GM19372 (cell line): ENCODE measurements around the gene NFATC2.
"Not testable (repeated sequence)": the region's sequence is repeated elsewhere in the genome, so short reads cannot be mapped to it uniquely, and the experiment has no call there.

Source experiments
- ATAC-seq: cut with Tn5 transposase; IDR thresholded peaks from one replicate; pipeline ENCODE4 v1.9.1; 2021; ENCODE audit warnings: mild to moderate bottlenecking, low read depth, moderate library complexity; ENCODE audit not compliant: unreplicated experiment

The NFATC2 gene

GRCh38 chr20:51569815-51570738 lies 27.6 kb upstream of the NFATC2 start:
- no peak for ATAC-seq

- ATAC-seq = not testable (repeated sequence)
These were observed 26.0 kb upstream of the NFATC2 start for GRCh38 chr20:51568533-51568932.

GRCh38 chr20:51567622-51568021 lies 25.1 kb upstream of the NFATC2 start:
- no peak for ATAC-seq

GRCh38 chr20:51566594-51566993 lies 24.1 kb upstream of the NFATC2 start:
- no peak for ATAC-seq

GRCh38 chr20:51565298-51566144 lies 23.0 kb upstream of the NFATC2 start:
- ATAC-seq = no peak

GRCh38 chr20:51563486-51564332 lies 21.2 kb upstream of the NFATC2 start:
- no peak for ATAC-seq

GRCh38 chr20:51563174-51563485 lies 20.6 kb upstream of the NFATC2 start:
- no peak for ATAC-seq

- no peak for ATAC-seq
These were observed 20.0 kb upstream of the NFATC2 start for GRCh38 chr20:51562332-51563173.

GRCh38 chr20:51562027-51562331 lies 19.5 kb upstream of the NFATC2 start:
- ATAC-seq = no peak

GRCh38 chr20:51560550-51561307 lies 18.2 kb upstream of the NFATC2 start:
- no peak for ATAC-seq

GRCh38 chr20:51560042-51560441 lies 17.5 kb upstream of the NFATC2 start:
- no peak for ATAC-seq

GRCh38 chr20:51554538-51555165 lies 12.1 kb upstream of the NFATC2 start:
- ATAC-seq = no peak

GRCh38 chr20:51553897-51554486 lies 11.5 kb upstream of the NFATC2 start:
- no peak for ATAC-seq

GRCh38 chr20:51551186-51551585 lies 8.7 kb upstream of the NFATC2 start:
- no peak for ATAC-seq

- ATAC-seq = no peak
These were observed 7.0 kb upstream of the NFATC2 start for GRCh38 chr20:51549474-51549873.

GRCh38 chr20:51547951-51548350 lies 5.4 kb upstream of the NFATC2 start:
- no peak for ATAC-seq

- no peak for ATAC-seq
These were observed 3.0 kb upstream of the NFATC2 start for GRCh38 chr20:51545515-51545914.

GRCh38 chr20:51543422-51543788 lies 886 bp upstream of the NFATC2 start:
- no peak for ATAC-seq
